ENCODE results near the gene UBXN10. TPM values are rescaled to one million over a fixed set of nuclear protein-coding genes. Genes with fewer than 3 reads are reported as not detected.

Gene UBXN10
- polyA plus RNA-seq, 3 donors, result 0.16 to 0.82 (median 0.30) TPM

- Histone ChIP-seq H3K4me2 (replicated peaks; ENCODE audit: extremely low read depth, low read length, poor library complexity, severe bottlenecking) (no peak overlapping the region), H3K9ac (ENCODE audit: insufficient read depth, low read length, poor library complexity, severe bottlenecking) (no peak overlapping the region), H3K9me3 (replicated peaks in 1 of 2; ENCODE audit: control insufficient read depth in 1 of 2, insufficient read depth in 1 of 2, low read length in 2 of 2) (peaks cover 30 to 31% of the 10 kb centered on the region in 2 donors), H3K36me3 (replicated peaks in 1 of 2; ENCODE audit: control insufficient read depth in 1 of 2, insufficient read depth in 2 of 2, low read length in 2 of 2) (no peaks in the 10 kb centered on the region), H3K4me1 (ENCODE audit: control insufficient read depth in 1 of 2, insufficient read depth in 2 of 2, low read length in 2 of 2) (peaks cover 30 to 33% of the 10 kb centered on the region in 2 donors), H4K20me1 (ENCODE audit: insufficient read depth, low read length) (no peaks in the 10 kb centered on the region), H3K27ac (ENCODE audit: low read depth in 1 of 2, low read length in 2 of 2) (peak overlapping the region; percentile 67 to 68), H3K27me3 (ENCODE audit: control insufficient read depth in 2 of 2, insufficient read depth in 2 of 2, low read length in 2 of 2) (peaks cover 0 to 5% of the 10 kb centered on the region in 2 donors), H3K79me2 (ENCODE audit: insufficient read depth, low read length) (no peaks in the 10 kb centered on the region), H3K4me3 (replicated peaks in 1 of 3; ENCODE audit: low read depth in 2 of 3, low read length in 3 of 3) (no peak overlapping the region), H2AFZ (ENCODE audit: insufficient read depth, low read depth, low read length, poor library complexity, severe bottlenecking) (no peak overlapping the region)
- TF ChIP-seq, protein P1, sequence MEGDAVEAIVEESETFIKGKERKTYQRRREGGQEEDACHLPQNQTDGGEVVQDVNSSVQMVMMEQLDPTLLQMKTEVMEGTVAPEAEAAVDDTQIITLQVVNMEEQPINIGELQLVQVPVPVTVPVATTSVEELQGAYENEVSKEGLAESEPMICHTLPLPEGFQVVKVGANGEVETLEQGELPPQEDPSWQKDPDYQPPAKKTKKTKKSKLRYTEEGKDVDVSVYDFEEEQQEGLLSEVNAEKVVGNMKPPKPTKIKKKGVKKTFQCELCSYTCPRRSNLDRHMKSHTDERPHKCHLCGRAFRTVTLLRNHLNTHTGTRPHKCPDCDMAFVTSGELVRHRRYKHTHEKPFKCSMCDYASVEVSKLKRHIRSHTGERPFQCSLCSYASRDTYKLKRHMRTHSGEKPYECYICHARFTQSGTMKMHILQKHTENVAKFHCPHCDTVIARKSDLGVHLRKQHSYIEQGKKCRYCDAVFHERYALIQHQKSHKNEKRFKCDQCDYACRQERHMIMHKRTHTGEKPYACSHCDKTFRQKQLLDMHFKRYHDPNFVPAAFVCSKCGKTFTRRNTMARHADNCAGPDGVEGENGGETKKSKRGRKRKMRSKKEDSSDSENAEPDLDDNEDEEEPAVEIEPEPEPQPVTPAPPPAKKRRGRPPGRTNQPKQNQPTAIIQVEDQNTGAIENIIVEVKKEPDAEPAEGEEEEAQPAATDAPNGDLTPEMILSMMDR (IDR thresholded peaks at IDR 0.05), result no peak
- Mint-ChIP-seq H3K36me3 (no peaks in the 10 kb centered on the region), H3K4me3 (peak overlapping the region in 1 of 2 donors; percentile 18), H3K27ac (peak overlapping the region; percentile 75 to 97 (median 95)), H3K27me3 (ENCODE audit: low read depth in 3 of 3) (peaks cover 3 to 14% (median 9%) of the 10 kb centered on the region in 3 donors), H3K9me3 (peaks cover 21 to 36% (median 29%) of the 10 kb centered on the region in 7 donors), H3K4me1 (peaks cover 28% of the 10 kb centered on the region)
- intact Hi-C loops (cut with micrococcal nuclease), result loop anchor here in 1 of 2 donors (5.0 kb wide), 2 partner anchors 52 to 237 kb away; no protein-coding TSS in a partner anchor
- 92% methylated on average over 13 of the region's 18 CpGs for WGBS (ENCODE audit: insufficient coverage)
- no peak for DNase-seq
These were observed 31.5 kb upstream of the UBXN10 start for GRCh38 chr1:20154301-20154831.

GRCh38 chr1:20158358-20159070 is 27.4 kb upstream of the UBXN10 start:
- Histone ChIP-seq H3K4me3 (replicated peaks in 1 of 3; ENCODE audit: low read depth in 2 of 3, low read length in 3 of 3) (no peak overlapping the region), H3K27ac (ENCODE audit: low read depth in 1 of 2, low read length in 2 of 2) (no peak overlapping the region), H3K79me2 (ENCODE audit: insufficient read depth, low read length) (no peaks in the 10 kb centered on the region), H2AFZ (ENCODE audit: insufficient read depth, low read depth, low read length, poor library complexity, severe bottlenecking) (no peak overlapping the region), H3K27me3 (ENCODE audit: control insufficient read depth in 2 of 2, insufficient read depth in 2 of 2, low read length in 2 of 2) (no peaks in the 10 kb centered on the region), H3K4me2 (replicated peaks; ENCODE audit: extremely low read depth, low read length, poor library complexity, severe bottlenecking) (no peak overlapping the region), H3K9me3 (replicated peaks in 1 of 2; ENCODE audit: control insufficient read depth in 1 of 2, insufficient read depth in 1 of 2, low read length in 2 of 2) (peaks cover 68 to 72% of the 10 kb centered on the region in 2 donors), H3K9ac (ENCODE audit: insufficient read depth, low read length, poor library complexity, severe bottlenecking) (no peak overlapping the region), H3K4me1 (ENCODE audit: control insufficient read depth in 1 of 2, insufficient read depth in 2 of 2, low read length in 2 of 2) (peaks cover 12 to 15% of the 10 kb centered on the region in 2 donors), H3K36me3 (replicated peaks in 1 of 2; ENCODE audit: control insufficient read depth in 1 of 2, insufficient read depth in 2 of 2, low read length in 2 of 2) (no peaks in the 10 kb centered on the region), H4K20me1 (ENCODE audit: insufficient read depth, low read length) (no peaks in the 10 kb centered on the region)
- Mint-ChIP-seq H3K4me1 (peaks cover 12% of the 10 kb centered on the region), H3K4me3 (no peak overlapping the region), H3K9me3 (peaks cover 56 to 72% (median 68%) of the 10 kb centered on the region in 7 donors), H3K27me3 (ENCODE audit: low read depth in 3 of 3) (peaks cover 2 to 4% (median 2%) of the 10 kb centered on the region in 3 donors), H3K27ac (no peak overlapping the region), H3K36me3 (peaks cover 0 to 3% of the 10 kb centered on the region in 2 donors)
- no peak for DNase-seq
- TF ChIP-seq, protein P1 (IDR thresholded peaks at IDR 0.05), result no peak
- intact Hi-C loops (cut with micrococcal nuclease), result no loop called here
- 93% methylated on average over 4 of the region's 7 CpGs for WGBS (ENCODE audit: insufficient coverage)

Measured in CD14-positive monocyte (primary cell).